ENCODE data around the gene FAM210A. TPM values are rescaled to one million over a fixed set of nuclear protein-coding genes. Genes with fewer than 3 reads are reported as not detected.

The FAM210A gene
- polyA plus RNA-seq, 1 of the 3 experiments (the other 2 are of a cell fraction), result 10.6 TPM

- Histone ChIP-seq H3K36me3 (replicated peaks in 1 of 2; ENCODE audit: control insufficient read depth in 1 of 2, insufficient read depth in 2 of 2, low read length in 1 of 2) (peaks cover 41 to 78% of the 10 kb centered on the region in 2 experiments), H3K27ac (ENCODE audit: low read depth in 2 of 2, low read length in 1 of 2) (no peak overlapping the region), H3K9me2 (no peaks in the 10 kb centered on the region), H3K79me2 (ENCODE audit: insufficient read depth) (no peaks in the 10 kb centered on the region), H2AFZ (ENCODE audit: low read depth) (no peak overlapping the region), H3K4me1 (ENCODE audit: control insufficient read depth in 1 of 2, insufficient read depth in 2 of 2, low read depth in 1 of 2, low read length in 1 of 2) (no peaks in the 10 kb centered on the region), H3K4me2 (no peak overlapping the region), H3K27me3 (ENCODE audit: insufficient read depth) (no peaks in the 10 kb centered on the region), H3K4me3 (ENCODE audit: low read depth in 2 of 2, low read length in 1 of 2) (no peak overlapping the region), H3F3A (replicated peaks; ENCODE audit: insufficient read depth) (no peaks in the 10 kb centered on the region), H4K20me1 (ENCODE audit: insufficient read depth) (no peaks in the 10 kb centered on the region), H3K9me3 (no peaks in the 10 kb centered on the region), H3K9ac (no peak overlapping the region)
- no peak for TF ChIP-seq USF2 (IDR thresholded peaks at IDR 0.05; ENCODE audit: borderline replicate concordance, low read depth, low read length)
- TF ChIP-seq RAD21 (IDR thresholded peaks at IDR 0.05; ENCODE audit: low read length), result no peak
- TF ChIP-seq FOXJ3 (CRISPR knock-in tag; IDR thresholded peaks at IDR 0.05), result no peak
- TF ChIP-seq CTCF (IDR thresholded peaks at IDR 0.05), result no peak
- TF ChIP-seq SIN3A (IDR thresholded peaks at IDR 0.05; ENCODE audit: borderline replicate concordance, low read depth, low read length), result no peak
- no peak for TF ChIP-seq IRF3 (IDR thresholded peaks at IDR 0.05; ENCODE audit: low read depth, low read length)
- no peak for TF ChIP-seq YY1 (IDR thresholded peaks at IDR 0.05; ENCODE audit: low read depth)
- TF ChIP-seq NFIC (IDR thresholded peaks at IDR 0.05; ENCODE audit: borderline replicate concordance), result no peak
- no peak for TF ChIP-seq PBX3 (IDR thresholded peaks at IDR 0.05)
- TF ChIP-seq TAF1 (IDR thresholded peaks at IDR 0.05; ENCODE audit: borderline replicate concordance, low read depth, low read length), result no peak
- TF ChIP-seq ELF1 (IDR thresholded peaks at IDR 0.05), result no peak
- no peak for TF ChIP-seq RXRA (IDR thresholded peaks at IDR 0.05; ENCODE audit: borderline replicate concordance, low read depth)
- POLR2A ChIA-PET, result no interaction called here
- DNase-seq, result no peak
- WGBS (ENCODE audit: low lambda C conversion rate), result 96% methylated on average over 1 of the region's 1 CpG
- CTCF ChIA-PET, result interaction anchor here (0.7 kb wide), 1 partner anchor 122 kb away, joined by 3 read pairs; no protein-coding TSS in a partner anchor
These were observed 32.3 kb upstream of the FAM210A start for GRCh38 chr18:13758622-13759021.

GRCh38 chr18:13756671-13757070, 30.3 kb upstream of the FAM210A start:
- Histone ChIP-seq H3K4me2 (no peak overlapping the region), H3K79me2 (ENCODE audit: insufficient read depth) (no peaks in the 10 kb centered on the region), H3K9me3 (no peaks in the 10 kb centered on the region), H3K36me3 (replicated peaks in 1 of 2; ENCODE audit: control insufficient read depth in 1 of 2, insufficient read depth in 2 of 2, low read length in 1 of 2) (peaks cover 58 to 83% of the 10 kb centered on the region in 2 experiments), H3K27me3 (ENCODE audit: insufficient read depth) (no peaks in the 10 kb centered on the region), H3F3A (replicated peaks; ENCODE audit: insufficient read depth) (no peaks in the 10 kb centered on the region), H3K4me3 (ENCODE audit: low read depth in 2 of 2, low read length in 1 of 2) (no peak overlapping the region), H4K20me1 (ENCODE audit: insufficient read depth) (no peaks in the 10 kb centered on the region), H3K9ac (no peak overlapping the region), H2AFZ (ENCODE audit: low read depth) (no peak overlapping the region), H3K9me2 (no peaks in the 10 kb centered on the region), H3K27ac (ENCODE audit: low read depth in 2 of 2, low read length in 1 of 2) (no peak overlapping the region), H3K4me1 (ENCODE audit: control insufficient read depth in 1 of 2, insufficient read depth in 2 of 2, low read depth in 1 of 2, low read length in 1 of 2) (no peaks in the 10 kb centered on the region)
- DNase-seq, result no peak
- CTCF ChIA-PET, result no interaction called here
- POLR2A ChIA-PET, result no interaction called here
- no peak for TF ChIP-seq MXI1 (IDR thresholded peaks at IDR 0.05; ENCODE audit: low read depth, low read length)
- TF ChIP-seq NFIC (IDR thresholded peaks at IDR 0.05; ENCODE audit: borderline replicate concordance), result no peak
- no peak for TF ChIP-seq RFX5 (IDR thresholded peaks at IDR 0.05; ENCODE audit: low read length)
- no peak for TF ChIP-seq PBX3 (IDR thresholded peaks at IDR 0.05)
- no peak for TF ChIP-seq FOXM1 (IDR thresholded peaks at IDR 0.05; ENCODE audit: low read depth)
- TF ChIP-seq REST (IDR thresholded peaks at IDR 0.05; ENCODE audit: low read depth, low read length), result no peak
- no peak for TF ChIP-seq JUND (IDR thresholded peaks at IDR 0.05)

All from SK-N-SH (cell line).